HEK293 (cell line): ENCODE data around the gene TTC7B.

ENCODE experiments used
- ZNF335 ChIP-seq: fragments of 450-650 bp; formaldehyde crosslinking; conservative IDR thresholded peaks from 2 replicates; pipeline ENCODE4 v1.5.1; 2016; ENCODE audit warnings: missing biosample characterization, missing genetic modification characterization
- ZNF37A ChIP-seq: fragments of 450-650 bp; IDR thresholded peaks from 2 replicates; pipeline ENCODE4 v1.5.1; 2018; ENCODE audit warnings: missing biosample characterization, missing genetic modification characterization
- ZNF571 ChIP-seq: fragments of 450-650 bp; formaldehyde crosslinking; IDR thresholded peaks from 2 replicates; pipeline ENCODE4 v1.5.0; 2017; ENCODE audit warnings: missing biosample characterization, missing genetic modification characterization
- ZNF629 ChIP-seq: fragments of 450-650 bp; formaldehyde crosslinking; IDR thresholded peaks from 2 replicates; pipeline ENCODE4 v1.5.1; 2017; ENCODE audit warnings: missing biosample characterization, missing genetic modification characterization
- ZNF707 ChIP-seq: fragments of 450-650 bp; formaldehyde crosslinking; IDR thresholded peaks from 2 replicates; pipeline ENCODE4 v1.5.1; 2016; ENCODE audit warnings: missing biosample characterization, missing genetic modification characterization
- ZNF791 ChIP-seq: fragments of 450-650 bp; formaldehyde crosslinking; IDR thresholded peaks from 2 replicates; pipeline ENCODE4 v1.5.1; 2016; ENCODE audit warnings: missing biosample characterization, missing genetic modification characterization
- TF ChIP-seq, protein P1 (sequence below): fragments of 450-650 bp; formaldehyde crosslinking; IDR thresholded peaks from 2 replicates; pipeline ENCODE4 v1.5.1; 2016; ENCODE audit warnings: missing biosample characterization, missing genetic modification characterization
- TF ChIP-seq, protein P2 (sequence below): fragments of 450-650 bp; formaldehyde crosslinking; IDR thresholded peaks from 2 replicates; pipeline ENCODE4 v1.5.1; 2016; ENCODE audit warnings: missing biosample characterization, missing genetic modification characterization, low read depth
- TF ChIP-seq, protein P3 (sequence below): fragments of 450-650 bp; formaldehyde crosslinking; IDR thresholded peaks from 2 replicates; pipeline ENCODE4 v1.5.1; 2016; ENCODE audit warnings: missing biosample characterization, missing genetic modification characterization, low read depth

DNA sequence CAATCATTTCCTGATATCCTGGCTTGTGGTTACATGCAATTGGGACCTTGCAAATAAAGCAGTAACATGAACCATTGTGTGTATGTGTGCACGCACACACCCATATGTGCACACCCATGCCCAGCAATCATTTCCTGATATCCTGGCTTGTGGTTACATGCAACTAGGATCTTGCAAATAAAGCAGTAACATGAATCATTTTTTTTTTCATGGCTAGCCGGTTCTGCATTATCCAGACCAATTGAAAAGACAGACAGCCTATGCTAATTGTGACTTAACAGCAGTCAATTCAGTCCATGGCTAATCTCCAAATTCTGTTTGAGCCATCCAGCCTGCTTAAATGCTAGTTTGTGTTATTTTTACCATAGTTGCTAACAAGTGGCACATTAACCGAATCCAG lies 134.3 kb downstream of the TTC7B start:
- TF ChIP-seq, protein P1, sequence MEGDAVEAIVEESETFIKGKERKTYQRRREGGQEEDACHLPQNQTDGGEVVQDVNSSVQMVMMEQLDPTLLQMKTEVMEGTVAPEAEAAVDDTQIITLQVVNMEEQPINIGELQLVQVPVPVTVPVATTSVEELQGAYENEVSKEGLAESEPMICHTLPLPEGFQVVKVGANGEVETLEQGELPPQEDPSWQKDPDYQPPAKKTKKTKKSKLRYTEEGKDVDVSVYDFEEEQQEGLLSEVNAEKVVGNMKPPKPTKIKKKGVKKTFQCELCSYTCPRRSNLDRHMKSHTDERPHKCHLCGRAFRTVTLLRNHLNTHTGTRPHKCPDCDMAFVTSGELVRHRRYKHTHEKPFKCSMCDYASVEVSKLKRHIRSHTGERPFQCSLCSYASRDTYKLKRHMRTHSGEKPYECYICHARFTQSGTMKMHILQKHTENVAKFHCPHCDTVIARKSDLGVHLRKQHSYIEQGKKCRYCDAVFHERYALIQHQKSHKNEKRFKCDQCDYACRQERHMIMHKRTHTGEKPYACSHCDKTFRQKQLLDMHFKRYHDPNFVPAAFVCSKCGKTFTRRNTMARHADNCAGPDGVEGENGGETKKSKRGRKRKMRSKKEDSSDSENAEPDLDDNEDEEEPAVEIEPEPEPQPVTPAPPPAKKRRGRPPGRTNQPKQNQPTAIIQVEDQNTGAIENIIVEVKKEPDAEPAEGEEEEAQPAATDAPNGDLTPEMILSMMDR: no peak
- TF ChIP-seq ZNF629 (tag by site-specific recombination) (no peak), ZNF571 (tag by site-specific recombination) (no peak), ZNF335 (no peak), ZNF37A (tag by site-specific recombination) (no peak), ZNF791 (tag by site-specific recombination) (no peak), ZNF707 (tag by site-specific recombination) (no peak)
- TF ChIP-seq, protein P2, sequence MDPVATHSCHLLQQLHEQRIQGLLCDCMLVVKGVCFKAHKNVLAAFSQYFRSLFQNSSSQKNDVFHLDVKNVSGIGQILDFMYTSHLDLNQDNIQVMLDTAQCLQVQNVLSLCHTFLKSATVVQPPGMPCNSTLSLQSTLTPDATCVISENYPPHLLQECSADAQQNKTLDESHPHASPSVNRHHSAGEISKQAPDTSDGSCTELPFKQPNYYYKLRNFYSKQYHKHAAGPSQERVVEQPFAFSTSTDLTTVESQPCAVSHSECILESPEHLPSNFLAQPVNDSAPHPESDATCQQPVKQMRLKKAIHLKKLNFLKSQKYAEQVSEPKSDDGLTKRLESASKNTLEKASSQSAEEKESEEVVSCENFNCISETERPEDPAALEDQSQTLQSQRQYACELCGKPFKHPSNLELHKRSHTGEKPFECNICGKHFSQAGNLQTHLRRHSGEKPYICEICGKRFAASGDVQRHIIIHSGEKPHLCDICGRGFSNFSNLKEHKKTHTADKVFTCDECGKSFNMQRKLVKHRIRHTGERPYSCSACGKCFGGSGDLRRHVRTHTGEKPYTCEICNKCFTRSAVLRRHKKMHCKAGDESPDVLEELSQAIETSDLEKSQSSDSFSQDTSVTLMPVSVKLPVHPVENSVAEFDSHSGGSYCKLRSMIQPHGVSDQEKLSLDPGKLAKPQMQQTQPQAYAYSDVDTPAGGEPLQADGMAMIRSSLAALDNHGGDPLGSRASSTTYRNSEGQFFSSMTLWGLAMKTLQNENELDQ (tag by site-specific recombination): no peak
- TF ChIP-seq, protein P3, sequence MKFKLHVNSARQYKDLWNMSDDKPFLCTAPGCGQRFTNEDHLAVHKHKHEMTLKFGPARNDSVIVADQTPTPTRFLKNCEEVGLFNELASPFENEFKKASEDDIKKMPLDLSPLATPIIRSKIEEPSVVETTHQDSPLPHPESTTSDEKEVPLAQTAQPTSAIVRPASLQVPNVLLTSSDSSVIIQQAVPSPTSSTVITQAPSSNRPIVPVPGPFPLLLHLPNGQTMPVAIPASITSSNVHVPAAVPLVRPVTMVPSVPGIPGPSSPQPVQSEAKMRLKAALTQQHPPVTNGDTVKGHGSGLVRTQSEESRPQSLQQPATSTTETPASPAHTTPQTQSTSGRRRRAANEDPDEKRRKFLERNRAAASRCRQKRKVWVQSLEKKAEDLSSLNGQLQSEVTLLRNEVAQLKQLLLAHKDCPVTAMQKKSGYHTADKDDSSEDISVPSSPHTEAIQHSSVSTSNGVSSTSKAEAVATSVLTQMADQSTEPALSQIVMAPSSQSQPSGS (tag by site-specific recombination): no peak
